ENCODE results near the gene KAT6B. TPM values are rescaled to one million over a fixed set of nuclear protein-coding genes. Genes with fewer than 3 reads are reported as not detected.

The KAT6B gene
- total and polyA plus RNA-seq, 2 donors (not counting 1 experiment from before 2014, with no cell fraction given): 8.6 to 111 TPM

DNA sequence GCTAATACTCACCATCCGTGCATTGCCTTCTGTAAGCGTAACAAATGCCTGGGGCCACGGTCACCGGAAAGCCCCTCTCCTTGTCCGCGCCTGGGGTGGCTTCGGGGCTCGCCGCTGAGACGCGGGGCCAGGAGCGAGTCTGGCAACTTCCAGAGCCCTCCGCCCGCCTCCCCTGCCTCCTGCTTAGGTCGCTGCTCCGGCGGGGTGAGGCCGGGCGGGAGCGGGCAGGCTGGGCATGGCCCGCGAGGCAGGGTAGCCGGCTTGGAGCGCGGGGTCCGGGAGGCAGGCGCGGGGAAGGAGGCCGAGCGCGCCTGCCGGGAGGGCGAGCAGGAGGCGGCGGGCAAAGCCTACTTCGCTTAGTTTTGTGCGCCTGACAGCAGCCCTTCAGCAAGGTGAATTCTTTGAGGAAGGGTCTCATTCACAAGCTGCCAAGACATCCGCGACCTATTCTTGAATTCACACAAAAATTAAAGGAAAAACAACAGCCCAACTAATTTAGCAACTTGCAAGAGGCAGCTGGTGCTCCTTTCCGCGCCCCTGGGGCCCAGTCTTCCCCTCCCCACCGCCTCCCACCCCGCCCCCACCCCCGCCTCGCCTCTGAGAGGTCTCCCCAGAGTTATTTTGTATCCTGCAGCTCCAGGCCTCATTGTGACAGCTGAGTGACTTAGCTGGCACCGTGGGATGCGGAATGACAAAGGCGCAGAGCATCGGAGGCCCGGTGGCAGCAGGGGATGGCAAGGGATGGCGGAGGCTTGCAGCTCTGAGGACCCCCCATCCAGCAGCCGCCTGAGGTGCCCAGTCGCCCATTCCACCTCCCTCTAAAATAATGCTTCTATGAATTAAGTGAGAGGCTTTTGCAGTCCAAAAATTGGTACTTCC lies 12.8 kb upstream of the KAT6B start:
- H3K9me3 ChIP-seq (ENCODE audit: control extremely low read depth in 1 of 3, control insufficient read depth in 2 of 3, insufficient read depth in 1 of 3, low read length in 2 of 3): peaks cover 5 to 8% (median 6%) of the 10 kb centered on the region in 3 donors
- POLR2A ChIA-PET: no interaction called here
- no peak overlapping the region for H3K4me2 ChIP-seq (replicated peaks; ENCODE audit: low read depth, low read length, poor library complexity, severe bottlenecking)
- no peaks in the 10 kb centered on the region for H3K4me1 ChIP-seq (ENCODE audit: control insufficient read depth in 2 of 2, insufficient read depth in 2 of 2, low read length in 2 of 2)
- no peak overlapping the region for H3K9ac ChIP-seq (ENCODE audit: low read length)
- Mint-ChIP-seq H3K27ac (no peak overlapping the region), H3K4me1 (peaks cover 6% of the 10 kb centered on the region), H3K9me3 (ENCODE audit: insufficient read depth) (peaks cover 6% of the 10 kb centered on the region), H3K4me3 (no peak overlapping the region), H3K27me3 (no peaks in the 10 kb centered on the region)
- 90% methylated on average over 39 of the region's 53 CpGs for WGBS (ENCODE audit: insufficient coverage)
- H4K20me1 ChIP-seq (ENCODE audit: control insufficient read depth, insufficient read depth, low read length, poor library complexity, severe bottlenecking): no peaks in the 10 kb centered on the region
- CTCF ChIA-PET: no interaction called here
- ATAC-seq (ENCODE audit: low read depth): no peak
- no peak overlapping the region for H2AFZ ChIP-seq (ENCODE audit: insufficient read depth, low read depth, low read length, poor library complexity, severe bottlenecking)
- no peaks in the 10 kb centered on the region for H3K27me3 ChIP-seq (replicated peaks in 1 of 4; ENCODE audit: control extremely low read depth in 1 of 4, control insufficient read depth in 3 of 4, insufficient read depth in 4 of 4, low read length in 3 of 4)
- no peak for TF ChIP-seq EZH2 (IDR thresholded peaks at IDR 0.05; ENCODE audit: borderline replicate concordance, insufficient read depth, low read depth, low read length, poor library complexity, severe bottlenecking)
- TF ChIP-seq, protein P1, sequence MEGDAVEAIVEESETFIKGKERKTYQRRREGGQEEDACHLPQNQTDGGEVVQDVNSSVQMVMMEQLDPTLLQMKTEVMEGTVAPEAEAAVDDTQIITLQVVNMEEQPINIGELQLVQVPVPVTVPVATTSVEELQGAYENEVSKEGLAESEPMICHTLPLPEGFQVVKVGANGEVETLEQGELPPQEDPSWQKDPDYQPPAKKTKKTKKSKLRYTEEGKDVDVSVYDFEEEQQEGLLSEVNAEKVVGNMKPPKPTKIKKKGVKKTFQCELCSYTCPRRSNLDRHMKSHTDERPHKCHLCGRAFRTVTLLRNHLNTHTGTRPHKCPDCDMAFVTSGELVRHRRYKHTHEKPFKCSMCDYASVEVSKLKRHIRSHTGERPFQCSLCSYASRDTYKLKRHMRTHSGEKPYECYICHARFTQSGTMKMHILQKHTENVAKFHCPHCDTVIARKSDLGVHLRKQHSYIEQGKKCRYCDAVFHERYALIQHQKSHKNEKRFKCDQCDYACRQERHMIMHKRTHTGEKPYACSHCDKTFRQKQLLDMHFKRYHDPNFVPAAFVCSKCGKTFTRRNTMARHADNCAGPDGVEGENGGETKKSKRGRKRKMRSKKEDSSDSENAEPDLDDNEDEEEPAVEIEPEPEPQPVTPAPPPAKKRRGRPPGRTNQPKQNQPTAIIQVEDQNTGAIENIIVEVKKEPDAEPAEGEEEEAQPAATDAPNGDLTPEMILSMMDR (IDR thresholded peaks at IDR 0.05): no peak
- H3K79me2 ChIP-seq (ENCODE audit: control insufficient read depth, insufficient read depth, low read length): no peaks in the 10 kb centered on the region
- intact Hi-C loops (cut with micrococcal nuclease): no loop called here
- DNase-seq: no peak
- no peak overlapping the region for H3K27ac ChIP-seq (ENCODE audit: low read length in 2 of 2)
- no peaks in the 10 kb centered on the region for H3K36me3 ChIP-seq (replicated peaks in 1 of 2; ENCODE audit: control extremely low read depth in 1 of 2, control insufficient read depth in 1 of 2, extremely low read depth in 1 of 2, insufficient read depth in 2 of 2, low read length in 1 of 2)
- no peak overlapping the region for H3K4me3 ChIP-seq (ENCODE audit: control extremely low read depth in 1 of 5, extremely low read depth in 1 of 5, insufficient read depth in 1 of 5, low read depth in 2 of 5, low read length in 4 of 5)

DNA sequence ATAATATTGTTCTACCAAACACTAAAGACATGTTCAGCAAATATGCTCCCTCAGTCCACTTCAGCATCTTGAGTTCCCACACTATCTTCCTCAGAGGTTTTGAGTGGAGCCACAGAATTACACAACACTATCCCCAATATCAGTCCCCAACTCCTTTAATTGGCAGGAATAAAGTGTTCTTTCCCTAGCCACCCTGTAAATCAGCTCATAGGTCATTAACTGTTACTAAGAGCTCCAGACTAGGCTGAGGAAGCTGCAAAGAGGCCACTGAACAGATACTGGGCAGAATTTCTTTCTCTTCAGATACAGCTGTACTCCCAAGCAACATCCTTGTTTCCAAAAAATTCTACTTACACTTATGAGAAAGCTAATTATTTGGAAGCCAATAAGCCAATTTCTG lies 11.6 kb upstream of the KAT6B start:
- Histone ChIP-seq H3K4me2 (replicated peaks; ENCODE audit: low read depth, low read length, poor library complexity, severe bottlenecking) (no peak overlapping the region), H3K9me3 (ENCODE audit: control extremely low read depth in 1 of 3, control insufficient read depth in 2 of 3, insufficient read depth in 1 of 3, low read length in 2 of 3) (peaks cover 5 to 8% (median 6%) of the 10 kb centered on the region in 3 donors), H3K4me1 (ENCODE audit: control insufficient read depth in 2 of 2, insufficient read depth in 2 of 2, low read length in 2 of 2) (no peaks in the 10 kb centered on the region), H3K4me3 (ENCODE audit: control extremely low read depth in 1 of 5, extremely low read depth in 1 of 5, insufficient read depth in 1 of 5, low read depth in 2 of 5, low read length in 4 of 5) (no peak overlapping the region), H4K20me1 (ENCODE audit: control insufficient read depth, insufficient read depth, low read length, poor library complexity, severe bottlenecking) (no peaks in the 10 kb centered on the region), H3K36me3 (replicated peaks in 1 of 2; ENCODE audit: control extremely low read depth in 1 of 2, control insufficient read depth in 1 of 2, extremely low read depth in 1 of 2, insufficient read depth in 2 of 2, low read length in 1 of 2) (no peaks in the 10 kb centered on the region), H3K27me3 (replicated peaks in 1 of 4; ENCODE audit: control extremely low read depth in 1 of 4, control insufficient read depth in 3 of 4, insufficient read depth in 4 of 4, low read length in 3 of 4) (no peaks in the 10 kb centered on the region), H3K27ac (ENCODE audit: low read length in 2 of 2) (no peak overlapping the region), H2AFZ (ENCODE audit: insufficient read depth, low read depth, low read length, poor library complexity, severe bottlenecking) (no peak overlapping the region), H3K9ac (ENCODE audit: low read length) (no peak overlapping the region), H3K79me2 (ENCODE audit: control insufficient read depth, insufficient read depth, low read length) (no peaks in the 10 kb centered on the region)
- no peak for TF ChIP-seq EZH2 (IDR thresholded peaks at IDR 0.05; ENCODE audit: borderline replicate concordance, insufficient read depth, low read depth, low read length, poor library complexity, severe bottlenecking)
- TF ChIP-seq, protein P1 (IDR thresholded peaks at IDR 0.05): no peak
- Mint-ChIP-seq H3K4me1 (peaks cover 6% of the 10 kb centered on the region), H3K27ac (no peak overlapping the region), H3K9me3 (ENCODE audit: insufficient read depth) (peaks cover 6% of the 10 kb centered on the region), H3K27me3 (no peaks in the 10 kb centered on the region), H3K4me3 (no peak overlapping the region)
- POLR2A ChIA-PET: interaction anchor here (0.6 kb wide), 1 partner anchor 33 kb away, joined by 3 read pairs; no protein-coding TSS in a partner anchor
- CTCF ChIA-PET: interaction anchor here (1.0 kb wide), 1 partner anchor 416 kb away, joined by 3 read pairs; no protein-coding TSS in a partner anchor
- intact Hi-C loops (cut with micrococcal nuclease): no loop called here
- DNase-seq: no peak
- no peak for ATAC-seq (ENCODE audit: low read depth)
